Measurements from ENCODE around the gene LHX6.

DNA sequence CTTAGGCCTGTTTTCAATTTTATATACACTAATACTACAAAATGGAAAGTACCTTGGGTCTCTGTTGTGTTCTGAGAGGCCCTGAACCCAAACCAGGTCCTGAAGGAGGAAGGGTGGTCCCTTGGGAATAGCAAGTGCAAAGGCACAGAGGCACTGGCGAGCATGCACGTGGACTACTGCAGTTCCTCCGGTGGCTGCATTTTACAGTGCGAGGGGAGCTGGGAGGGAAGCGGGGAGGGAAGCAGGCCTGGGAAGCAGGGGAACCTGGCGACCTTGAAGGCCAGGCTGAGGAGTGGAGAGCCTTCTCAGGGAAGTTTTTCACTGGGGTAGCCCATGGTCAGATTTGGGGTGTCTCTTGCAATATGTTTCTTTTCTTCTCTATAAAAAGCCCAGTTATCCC lies 35.1 kb downstream of the LHX6 start:
- TF ChIP-seq, protein P1, sequence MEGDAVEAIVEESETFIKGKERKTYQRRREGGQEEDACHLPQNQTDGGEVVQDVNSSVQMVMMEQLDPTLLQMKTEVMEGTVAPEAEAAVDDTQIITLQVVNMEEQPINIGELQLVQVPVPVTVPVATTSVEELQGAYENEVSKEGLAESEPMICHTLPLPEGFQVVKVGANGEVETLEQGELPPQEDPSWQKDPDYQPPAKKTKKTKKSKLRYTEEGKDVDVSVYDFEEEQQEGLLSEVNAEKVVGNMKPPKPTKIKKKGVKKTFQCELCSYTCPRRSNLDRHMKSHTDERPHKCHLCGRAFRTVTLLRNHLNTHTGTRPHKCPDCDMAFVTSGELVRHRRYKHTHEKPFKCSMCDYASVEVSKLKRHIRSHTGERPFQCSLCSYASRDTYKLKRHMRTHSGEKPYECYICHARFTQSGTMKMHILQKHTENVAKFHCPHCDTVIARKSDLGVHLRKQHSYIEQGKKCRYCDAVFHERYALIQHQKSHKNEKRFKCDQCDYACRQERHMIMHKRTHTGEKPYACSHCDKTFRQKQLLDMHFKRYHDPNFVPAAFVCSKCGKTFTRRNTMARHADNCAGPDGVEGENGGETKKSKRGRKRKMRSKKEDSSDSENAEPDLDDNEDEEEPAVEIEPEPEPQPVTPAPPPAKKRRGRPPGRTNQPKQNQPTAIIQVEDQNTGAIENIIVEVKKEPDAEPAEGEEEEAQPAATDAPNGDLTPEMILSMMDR (conservative IDR thresholded peaks at IDR 0.05; ENCODE audit: low read depth, low read length): no peak
- no peak for TF ChIP-seq EZH2 (IDR thresholded peaks at IDR 0.05; ENCODE audit: low read length, unreplicated experiment)
